Mesenchymal stem cell (in vitro differentiated cells and primary cell): ENCODE data around the gene CD300E. TPM values are rescaled to one million over a fixed set of nuclear protein-coding genes. Genes with fewer than 3 reads are reported as not detected.
A peak's percentile ranks its signal among the peaks of the same experiment; 100 is the strongest.

Experiments
- DNase-seq: peaks from one replicate; pipeline ENCODE4 v3.0.0-alpha.2; 2013
- H2AFZ ChIP-seq: one replicate; pipeline ENCODE4 v1.6.1; 2013; ENCODE audit warnings: low read depth, mild to moderate bottlenecking, control low read depth, inconsistent platforms, low read length, moderate library complexity
- H2AK5ac ChIP-seq: 2 replicates; pipeline ENCODE4 v1.6.1; 2013; ENCODE audit warnings: low read length, moderate library complexity, mild to moderate bottlenecking, inconsistent platforms; ENCODE audit not compliant: severe bottlenecking
- H2BK120ac ChIP-seq: one replicate; pipeline ENCODE4 v1.6.1; 2013; ENCODE audit warnings: low read depth, mild to moderate bottlenecking, inconsistent platforms, low read length, moderate library complexity
- H2BK12ac ChIP-seq, 2 experiments: one replicate each; pipeline ENCODE4 v1.6.1; 2013; ENCODE audit warnings: inconsistent platforms in 2 of 2, low read length in 2 of 2, mild to moderate bottlenecking in 2 of 2, moderate library complexity in 2 of 2, control low read depth in 1 of 2
- H2BK15ac ChIP-seq: one replicate; pipeline ENCODE4 v1.6.1; 2013; ENCODE audit warnings: mild to moderate bottlenecking, low read depth, inconsistent platforms; ENCODE audit not compliant: poor library complexity, severe bottlenecking
- H2BK5ac ChIP-seq: 2 replicates; pipeline ENCODE4 v1.6.1; 2013; ENCODE audit warnings: low read depth, mild to moderate bottlenecking, low read length, control low read depth, inconsistent platforms; ENCODE audit not compliant: poor library complexity, severe bottlenecking
- H3K14ac ChIP-seq, 2 experiments: one replicate each; pipeline ENCODE4 v1.6.1; 2013; ENCODE audit warnings: inconsistent platforms in 2 of 2, low read length in 2 of 2, control low read depth in 1 of 2, mild to moderate bottlenecking in 1 of 2, moderate library complexity in 1 of 2
- H3K18ac ChIP-seq, 2 experiments: one replicate each; pipeline ENCODE4 v1.6.1; 2013; ENCODE audit warnings: inconsistent platforms in 2 of 2, low read length in 2 of 2, control low read depth in 1 of 2, low read depth in 1 of 2, mild to moderate bottlenecking in 1 of 2
- H3K23ac ChIP-seq, 2 experiments: one replicate each; pipeline ENCODE4 v1.6.1; 2013; ENCODE audit warnings: inconsistent platforms in 2 of 2, low read length in 2 of 2, mild to moderate bottlenecking in 2 of 2, moderate library complexity in 2 of 2, control low read depth in 1 of 2
- H3K27ac ChIP-seq: 2 replicates; pipeline ENCODE4 v1.5.1; 2013; ENCODE audit warnings: mild to moderate bottlenecking, moderate library complexity, low read length, control low read depth, inconsistent platforms; ENCODE audit not compliant: poor library complexity, severe bottlenecking
- H3K27me3 ChIP-seq, 2 experiments: 2 replicates each; pipeline versions ENCODE4 v1.6.1 to v1.7.0; 2013; ENCODE audit warnings: low read length in 2 of 2, mild to moderate bottlenecking in 2 of 2, moderate library complexity in 2 of 2, control low read depth in 1 of 2, inconsistent platforms in 1 of 2; ENCODE audit not compliant: control insufficient read depth in 1 of 2, insufficient read depth in 1 of 2
- H3K36me3 ChIP-seq, 2 experiments: 2 replicates each; pipeline versions ENCODE4 v1.6.1 to v1.7.0; 2013; ENCODE audit warnings: low read length in 2 of 2, control low read depth in 1 of 2, inconsistent platforms in 1 of 2, low read depth in 1 of 2, mild to moderate bottlenecking in 1 of 2; ENCODE audit not compliant: insufficient read depth in 2 of 2, control insufficient read depth in 1 of 2
- H3K4ac ChIP-seq, 2 experiments: one replicate each; pipeline ENCODE4 v1.6.1; 2013; ENCODE audit warnings: inconsistent platforms in 2 of 2, low read length in 2 of 2, mild to moderate bottlenecking in 2 of 2, moderate library complexity in 2 of 2, control low read depth in 1 of 2, low read depth in 1 of 2
- H3K4me1 ChIP-seq: 2 replicates; pipeline ENCODE4 v1.6.1; 2013; ENCODE audit warnings: low read depth, low read length, control low read depth; ENCODE audit not compliant: control insufficient read depth, insufficient read depth
- H3K4me2 ChIP-seq: 2 replicates; pipeline ENCODE4 v1.6.1; 2013; ENCODE audit warnings: low read length, mild to moderate bottlenecking, inconsistent platforms; ENCODE audit not compliant: poor library complexity, severe bottlenecking
- H3K4me3 ChIP-seq, 2 experiments: 2 replicates each; pipeline versions ENCODE4 v1.5.1 to v1.7.0; 2013; ENCODE audit warnings: low read length in 2 of 2, mild to moderate bottlenecking in 2 of 2, control low read depth in 1 of 2, low read depth in 1 of 2; ENCODE audit not compliant: insufficient read depth in 1 of 2
- H3K79me1 ChIP-seq: replicated peaks from 2 replicates; pipeline ENCODE4 v1.6.1; 2013; ENCODE audit warnings: mild to moderate bottlenecking, control low read depth, low read length, inconsistent platforms; ENCODE audit not compliant: poor library complexity, severe bottlenecking
- H3K9ac ChIP-seq: 2 replicates; pipeline ENCODE4 v1.7.0; 2013; ENCODE audit warnings: mild to moderate bottlenecking, low read length, moderate library complexity
- H3K9me3 ChIP-seq: 2 replicates; pipeline ENCODE4 v1.7.0; 2013; ENCODE audit warnings: mild to moderate bottlenecking, low read length; ENCODE audit not compliant: control insufficient read depth
- H4K8ac ChIP-seq: one replicate; pipeline ENCODE4 v1.6.1; 2013; ENCODE audit warnings: inconsistent platforms, mild to moderate bottlenecking, low read length, moderate library complexity
- H4K91ac ChIP-seq: one replicate; pipeline ENCODE4 v1.6.1; 2013; ENCODE audit warnings: mild to moderate bottlenecking, low read length, inconsistent platforms
- WGBS: methylation state at CpG from one replicate; pipeline ENCODE4 v1.1.7; 2013; ENCODE audit warnings: mixed read lengths; 5-methylcytosine and 5-hydroxymethylcytosine counted together
- polyA plus RNA-seq, 2 experiments: library from polyadenylated mRNA; stranded (reverse); fragments of 200-250 nt; gene quantifications; one replicate each; pipeline ENCODE4 v1.2.3, GENCODE V29; 2013

Gene CD300E, protein sequence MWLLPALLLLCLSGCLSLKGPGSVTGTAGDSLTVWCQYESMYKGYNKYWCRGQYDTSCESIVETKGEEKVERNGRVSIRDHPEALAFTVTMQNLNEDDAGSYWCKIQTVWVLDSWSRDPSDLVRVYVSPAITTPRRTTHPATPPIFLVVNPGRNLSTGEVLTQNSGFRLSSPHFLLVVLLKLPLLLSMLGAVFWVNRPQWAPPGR
- not detected for polyA plus RNA-seq (2013, experiment 1 of 2)
- polyA plus RNA-seq (2013, experiment 2 of 2), result not detected

GRCh38 chr17:74623693-74624093, at the start of gene CD300E:
TSS of gene CD300E (minus strand) at chr17:74623738. CDS start at chr17:74623621, 117 bp downstream.
- no peak within 1 kb of the TSS for H2BK5ac ChIP-seq
- no peak within 1 kb of the TSS for H3K27ac ChIP-seq
- no peak within 1 kb of the TSS for H3K18ac ChIP-seq
- no peaks in the 10 kb centered on the region for H3K9me3 ChIP-seq
- H2AFZ ChIP-seq, result no peak within 1 kb of the TSS
- H3K9ac ChIP-seq, result no peak within 1 kb of the TSS
- H3K23ac ChIP-seq, result no peak within 1 kb of the TSS
- no peak within 1 kb of the TSS for H3K4me2 ChIP-seq
- no peaks in the 10 kb centered on the region for H3K79me1 ChIP-seq
- 70% methylated on average over 5 of the region's 5 CpGs for WGBS
- H3K4me3 ChIP-seq, result no peak within 1 kb of the TSS
- H3K36me3 ChIP-seq, result no peaks in the 10 kb centered on the region
- H2BK12ac ChIP-seq, result no peak within 1 kb of the TSS
- H2AK5ac ChIP-seq, result no peak within 1 kb of the TSS
- no peak within 1 kb of the TSS for H4K8ac ChIP-seq
- H3K4me1 ChIP-seq, result no peaks in the 10 kb centered on the region
- no peak for DNase-seq
- H2BK120ac ChIP-seq, result no peak within 1 kb of the TSS
- H3K14ac ChIP-seq, result no peak within 1 kb of the TSS
- H3K4ac ChIP-seq, result no peak within 1 kb of the TSS
- H2BK15ac ChIP-seq, result no peak within 1 kb of the TSS
- H4K91ac ChIP-seq, result no peak within 1 kb of the TSS
- peaks cover 0 to 45% of the 10 kb centered on the region in 2 experiments for H3K27me3 ChIP-seq

GRCh38 chr17:74671031-74671771, 47.7 kb upstream of the CD300E start:
- no peak overlapping the region for H3K9ac ChIP-seq
- H2AFZ ChIP-seq, result no peak overlapping the region
- H3K18ac ChIP-seq, result no peak overlapping the region
- H3K4me1 ChIP-seq, result peaks cover 2% of the 10 kb centered on the region
- H3K36me3 ChIP-seq, result no peaks in the 10 kb centered on the region
- no peak overlapping the region for H4K8ac ChIP-seq
- no peak overlapping the region for H3K27ac ChIP-seq
- no peaks in the 10 kb centered on the region for H3K79me1 ChIP-seq
- H3K27me3 ChIP-seq, result peaks cover 26 to 37% of the 10 kb centered on the region in 2 experiments
- H2BK120ac ChIP-seq, result no peak overlapping the region
- no peak overlapping the region for H3K23ac ChIP-seq
- no peaks in the 10 kb centered on the region for H3K9me3 ChIP-seq
- H3K4ac ChIP-seq, result no peak overlapping the region
- no peak overlapping the region for H4K91ac ChIP-seq
- H3K4me3 ChIP-seq, result no peak overlapping the region
- H3K14ac ChIP-seq, result no peak overlapping the region
- H2BK15ac ChIP-seq, result no peak overlapping the region
- H3K4me2 ChIP-seq, result peak overlapping the region; percentile 22
- H2BK5ac ChIP-seq, result peak overlapping the region; percentile 31
- no peak overlapping the region for H2BK12ac ChIP-seq
- H2AK5ac ChIP-seq, result no peak overlapping the region
- DNase-seq, result peak; percentile 74
- 12% methylated on average over 57 of the region's 57 CpGs for WGBS

DNA sequence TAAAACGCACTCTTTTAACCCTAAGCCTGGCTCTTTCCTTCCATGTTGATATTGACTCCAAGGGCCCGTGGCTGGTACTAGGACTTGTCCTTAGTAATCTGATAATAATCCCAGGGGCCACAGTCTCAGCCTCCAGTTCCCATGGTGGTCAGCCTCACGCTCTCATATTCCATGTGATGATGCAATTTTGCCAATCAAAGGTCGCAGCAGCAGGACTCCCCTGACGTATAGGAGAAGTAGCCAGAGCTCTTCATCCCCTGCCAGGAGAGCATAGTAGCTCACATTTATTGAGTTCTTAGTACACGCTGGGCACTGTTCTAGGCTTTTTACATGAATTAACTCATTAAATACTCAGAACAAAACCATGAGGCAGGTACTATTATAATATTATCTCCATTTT, 46.8 kb upstream of the CD300E start:
- Histone ChIP-seq H3K27ac (no peak overlapping the region), H2BK5ac (no peak overlapping the region), H2AFZ (no peak overlapping the region), H3K4ac (no peak overlapping the region), H3K9ac (no peak overlapping the region), H3K79me1 (no peaks in the 10 kb centered on the region), H3K9me3 (no peaks in the 10 kb centered on the region), H3K27me3 (peaks cover 26 to 28% of the 10 kb centered on the region in 2 experiments), H3K14ac (no peak overlapping the region), H4K8ac (no peak overlapping the region), H3K4me2 (no peak overlapping the region), H2BK120ac (no peak overlapping the region), H3K4me3 (no peak overlapping the region), H3K18ac (no peak overlapping the region), H3K4me1 (peaks cover 2% of the 10 kb centered on the region), H3K23ac (no peak overlapping the region), H2AK5ac (no peak overlapping the region), H2BK12ac (no peak overlapping the region), H3K36me3 (no peaks in the 10 kb centered on the region), H2BK15ac (no peak overlapping the region), H4K91ac (no peak overlapping the region)
- DNase-seq, result no peak
- WGBS, result 68% methylated on average over 5 of the region's 6 CpGs

GRCh38 chr17:74663561-74663960, 40.0 kb upstream of the CD300E start:
- Histone ChIP-seq H3K9ac (no peak overlapping the region), H2BK120ac (no peak overlapping the region), H2AFZ (no peak overlapping the region), H3K27me3 (peaks cover 23 to 27% of the 10 kb centered on the region in 2 experiments), H3K27ac (no peak overlapping the region), H3K79me1 (no peaks in the 10 kb centered on the region), H2AK5ac (no peak overlapping the region), H3K36me3 (no peaks in the 10 kb centered on the region), H3K4ac (no peak overlapping the region), H3K4me1 (no peaks in the 10 kb centered on the region), H2BK12ac (no peak overlapping the region), H3K14ac (no peak overlapping the region), H3K9me3 (no peaks in the 10 kb centered on the region), H4K91ac (no peak overlapping the region), H4K8ac (no peak overlapping the region), H3K18ac (no peak overlapping the region), H2BK5ac (no peak overlapping the region), H2BK15ac (no peak overlapping the region), H3K4me3 (no peak overlapping the region), H3K4me2 (no peak overlapping the region), H3K23ac (no peak overlapping the region)
- no peak for DNase-seq
- 80% methylated on average over 1 of the region's 3 CpGs for WGBS
